CD4-positive, alpha-beta T cell treated with Interleukin-12 subunit alpha and Interleukin-12 subunit beta, for 1 hour (primary cell): ENCODE measurements around the gene GPBP1L1.
"Not testable (repeated sequence)": the region's sequence is repeated elsewhere in the genome, so short reads cannot be mapped to it uniquely, and the experiment has no call there.

Source experiments
- DNase-seq: peaks from one replicate; pipeline ENCODE4 v3.0.0-alpha.2; 2020

The GPBP1L1 gene

GRCh38 chr1:45686288-45687013 is at the start of gene GPBP1L1:
Gene GPBP1L1, minus strand, starts transcription at chr1:45686533. Its CDS starts 27,446 bp downstream, at chr1:45659087.
- peak; percentile 98 for DNase-seq

DNA sequence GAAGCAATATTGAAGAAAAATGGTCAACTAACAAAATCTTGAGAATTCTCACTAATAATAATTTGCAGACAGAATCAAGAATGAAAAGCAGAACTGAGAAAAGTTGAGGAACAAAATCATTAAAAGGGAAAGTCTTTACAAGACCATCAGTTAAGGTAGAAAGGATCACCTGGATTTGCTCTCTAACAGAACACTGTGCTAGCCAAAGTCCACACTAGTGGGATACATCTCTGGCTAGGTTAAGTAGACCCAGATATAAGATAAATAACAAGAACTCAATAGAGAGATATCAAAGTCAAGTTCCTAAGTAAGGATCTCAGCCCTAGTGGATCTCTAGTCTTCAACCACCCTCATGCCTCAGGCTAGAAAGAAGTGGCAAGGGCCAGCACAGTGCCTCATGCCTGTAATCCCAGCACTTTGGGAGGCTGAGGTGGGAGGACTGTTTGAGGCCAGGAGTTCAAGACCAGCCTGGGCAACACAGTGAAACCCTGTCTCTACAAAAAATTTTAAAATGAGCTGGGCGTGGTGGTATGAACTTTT is 44.5 kb upstream of the GPBP1L1 start:
- DNase-seq: no peak

- no peak for DNase-seq
These were observed 43.9 kb upstream of the GPBP1L1 start for GRCh38 chr1:45730075-45730779.

GRCh38 chr1:45726007-45726406 is 39.7 kb upstream of the GPBP1L1 start:
- not testable (repeated sequence) for DNase-seq

DNA sequence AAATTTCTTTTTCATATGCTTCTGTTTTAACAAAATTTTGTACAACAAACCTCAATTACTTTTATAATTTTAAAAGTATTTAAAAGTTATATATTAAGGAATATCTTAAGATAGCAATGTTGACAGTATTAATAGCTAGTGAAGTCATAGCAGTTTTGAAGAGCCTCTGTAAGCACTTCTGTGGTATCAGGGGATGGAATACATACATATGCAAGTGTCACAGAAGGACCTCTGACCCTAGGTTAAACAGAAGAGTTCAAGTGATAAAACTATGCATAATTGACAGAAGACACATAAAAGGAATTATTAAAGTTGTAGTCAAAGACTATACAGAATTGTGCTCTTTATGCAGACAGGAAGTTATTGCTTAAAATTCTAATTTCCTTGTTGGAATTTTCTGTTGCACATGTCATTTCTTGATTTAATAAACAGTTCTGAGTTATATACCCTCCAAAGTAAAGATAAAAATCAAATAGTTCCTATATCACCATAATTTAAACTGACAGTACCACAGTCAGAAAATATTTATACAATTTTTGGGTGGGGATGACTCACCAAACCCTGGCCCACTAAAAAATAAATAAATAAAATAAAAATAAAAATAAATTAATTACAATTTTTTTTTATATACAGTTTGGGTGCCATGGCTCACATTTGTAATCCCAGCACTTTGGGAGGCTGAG is 37.1 kb upstream of the GPBP1L1 start:
- DNase-seq: no peak

GRCh38 chr1:45722809-45723208 is 36.5 kb upstream of the GPBP1L1 start:
- no peak for DNase-seq

GRCh38 chr1:45721207-45721606 is 34.9 kb upstream of the GPBP1L1 start:
- DNase-seq: no peak

GRCh38 chr1:45718289-45718688 is 32.0 kb upstream of the GPBP1L1 start:
- no peak for DNase-seq

GRCh38 chr1:45717386-45717785 is 31.1 kb upstream of the GPBP1L1 start:
- DNase-seq: not testable (repeated sequence)

- DNase-seq: no peak
These were observed 30.4 kb upstream of the GPBP1L1 start for GRCh38 chr1:45716700-45717099.

GRCh38 chr1:45713711-45714110 is 27.4 kb upstream of the GPBP1L1 start:
- no peak for DNase-seq

DNA sequence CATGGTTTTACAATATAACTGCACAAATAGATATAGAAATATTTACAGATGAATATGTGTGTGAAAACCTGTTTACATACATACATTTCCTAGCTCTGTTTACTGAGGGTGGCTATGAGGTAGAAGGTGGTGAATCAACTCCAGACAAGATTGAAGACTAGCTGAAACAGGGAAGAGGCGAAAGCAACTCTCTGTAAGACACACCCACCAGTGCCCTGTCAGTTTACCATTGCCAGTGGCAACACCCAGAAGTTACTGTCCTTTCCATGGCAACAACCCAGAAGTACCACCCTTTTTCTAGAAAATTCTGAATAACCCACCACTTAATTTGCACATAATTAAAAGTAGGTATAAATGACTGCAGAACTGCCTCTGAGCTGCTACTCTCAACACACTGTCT is 18.3 kb upstream of the GPBP1L1 start:
- DNase-seq: no peak

DNA sequence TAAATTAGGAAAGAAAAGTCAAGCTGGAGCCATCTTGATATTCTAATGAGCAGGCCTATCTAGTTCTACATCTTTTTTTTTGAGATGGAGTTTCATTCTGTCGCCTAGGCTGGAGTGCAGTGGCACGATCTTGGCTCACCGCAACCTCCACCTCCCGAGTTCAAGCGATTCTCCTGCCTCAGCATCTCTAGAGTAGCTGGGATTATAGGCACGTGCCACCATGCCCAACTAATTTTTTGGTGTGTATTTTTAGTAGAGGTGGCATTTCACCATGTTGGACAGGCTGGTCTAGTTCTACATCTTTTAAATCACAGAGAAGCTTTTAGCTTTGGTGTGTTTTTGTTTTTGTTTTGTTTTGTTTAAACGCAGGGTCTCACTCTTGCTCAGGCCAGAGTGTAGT is 8.5 kb upstream of the GPBP1L1 start:
- DNase-seq: no peak

- DNase-seq: not testable (repeated sequence)
These were observed 7.5 kb upstream of the GPBP1L1 start for GRCh38 chr1:45693811-45694210.

- DNase-seq: peak; percentile 90
These were observed 1.7 kb upstream of the GPBP1L1 start, which contains the start of gene TMEM69 for GRCh38 chr1:45687754-45688740. Gene TMEM69, plus strand, starts transcription at chr1:45688181. Its CDS starts 2,888 bp downstream, at chr1:45691069.

- peak; percentile 99 for DNase-seq
These were observed 851 bp upstream of the GPBP1L1 start for GRCh38 chr1:45687014-45687753.

DNA sequence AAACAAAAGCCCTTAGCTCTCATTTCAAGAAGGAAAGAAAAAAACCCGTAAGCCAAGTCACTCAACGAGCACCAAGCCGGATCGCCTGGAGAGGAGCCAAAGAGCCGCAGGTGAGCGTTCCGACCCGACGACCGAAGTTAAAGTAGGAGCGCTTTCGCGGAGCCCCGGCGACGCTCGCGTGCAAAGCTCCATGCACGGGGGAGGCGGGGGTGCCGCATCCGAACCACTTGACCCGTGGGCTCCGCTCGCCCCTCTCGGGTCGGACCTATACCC is 382 bp downstream of the GPBP1L1 start:
- DNase-seq: peak; percentile 61

DNA sequence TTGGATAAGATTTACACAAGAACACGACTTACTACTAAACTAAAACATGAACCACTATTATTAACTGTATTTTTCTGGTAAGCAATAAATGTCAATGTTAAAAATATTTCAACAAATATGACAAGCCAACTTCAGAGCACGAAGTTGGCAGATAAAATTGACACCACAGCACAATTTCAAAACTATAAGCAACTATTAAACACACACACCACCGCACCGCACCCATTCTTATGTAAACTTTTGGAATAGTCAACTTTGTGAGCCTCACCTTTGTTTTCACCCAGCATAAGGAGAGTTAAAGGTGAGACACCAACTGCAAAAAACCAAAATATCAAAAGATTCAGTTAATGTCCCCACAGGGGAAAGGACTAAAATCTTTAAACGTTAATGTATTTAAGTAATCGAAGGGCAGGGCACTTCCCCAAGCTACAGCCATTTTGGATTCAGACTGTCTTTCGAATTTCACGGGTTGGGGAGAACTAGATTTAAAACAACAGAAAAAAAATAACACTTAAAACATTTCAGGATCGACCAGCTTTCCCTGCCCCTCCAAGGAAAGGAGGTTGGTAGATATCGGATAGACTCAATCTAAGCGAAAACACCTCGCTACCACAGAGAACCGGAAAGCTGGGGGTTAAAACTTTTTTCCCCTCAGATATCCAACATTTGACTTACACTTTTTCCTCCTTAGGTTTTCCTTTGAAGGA is 872 bp downstream of the GPBP1L1 start:
- peak; percentile 9 for DNase-seq

DNA sequence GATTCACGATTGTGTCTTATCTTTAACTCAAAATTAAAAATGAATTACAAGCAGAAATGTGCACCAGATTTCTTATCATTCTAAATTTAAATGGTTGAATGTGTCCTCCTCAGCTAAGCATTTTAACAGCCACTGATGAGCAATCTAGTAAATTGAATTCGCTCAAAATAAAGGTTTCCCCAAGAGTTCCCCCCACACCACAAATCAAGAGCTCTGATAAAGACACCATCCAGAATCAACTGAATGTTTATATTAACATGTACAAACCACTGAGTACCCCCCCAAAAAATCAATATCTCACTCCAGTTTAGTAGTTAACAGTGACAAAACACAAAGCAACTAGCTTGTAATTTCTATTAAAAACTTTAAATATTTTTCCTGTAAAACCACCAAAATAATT is 1.9 kb downstream of the GPBP1L1 start:
- DNase-seq: no peak

DNA sequence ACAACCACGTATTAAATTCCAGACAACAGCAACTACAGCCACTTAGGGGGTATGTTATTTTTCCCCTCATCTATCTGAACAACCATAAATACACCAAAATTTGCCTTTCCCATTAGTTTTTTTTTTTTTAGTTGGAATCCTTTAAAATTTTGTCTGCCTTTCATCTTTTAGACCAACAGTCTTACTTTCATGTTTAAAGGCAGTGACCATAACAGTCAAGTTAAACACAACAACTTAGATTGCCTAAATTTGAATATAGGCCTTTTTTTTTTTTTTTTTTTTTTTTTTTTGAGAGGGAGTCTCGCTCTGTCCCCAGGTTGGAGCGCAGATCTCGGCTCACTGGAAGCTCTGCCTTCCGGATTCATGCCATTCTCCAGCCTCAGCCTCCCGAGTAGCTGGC is 3.4 kb downstream of the GPBP1L1 start:
- no peak for DNase-seq

DNA sequence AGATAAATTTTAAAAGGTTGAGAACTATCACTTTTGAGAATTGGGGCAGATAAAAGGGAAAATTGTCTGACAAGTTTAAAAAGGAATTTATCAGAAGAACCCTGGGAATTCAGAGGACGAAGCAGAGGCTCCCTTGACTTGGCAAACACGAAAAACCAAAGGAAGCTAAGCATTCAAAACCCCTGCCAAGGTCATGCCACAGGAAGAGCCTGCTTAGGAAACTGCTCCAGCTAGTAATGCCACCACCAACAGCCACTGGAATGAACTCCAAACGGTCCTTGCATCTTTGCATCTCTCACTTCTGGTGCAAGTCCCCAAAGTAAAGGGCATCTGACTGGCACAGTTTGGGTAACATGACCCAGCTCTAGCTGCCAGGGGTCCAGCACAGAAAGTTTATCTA is 7.2 kb downstream of the GPBP1L1 start:
- no peak for DNase-seq
